Measurements from ENCODE around the gene SLC7A10.
"Not testable (repeated sequence)": the region's sequence is repeated elsewhere in the genome, so short reads cannot be mapped to it uniquely, and the experiment has no call there.

Gene SLC7A10

DNA sequence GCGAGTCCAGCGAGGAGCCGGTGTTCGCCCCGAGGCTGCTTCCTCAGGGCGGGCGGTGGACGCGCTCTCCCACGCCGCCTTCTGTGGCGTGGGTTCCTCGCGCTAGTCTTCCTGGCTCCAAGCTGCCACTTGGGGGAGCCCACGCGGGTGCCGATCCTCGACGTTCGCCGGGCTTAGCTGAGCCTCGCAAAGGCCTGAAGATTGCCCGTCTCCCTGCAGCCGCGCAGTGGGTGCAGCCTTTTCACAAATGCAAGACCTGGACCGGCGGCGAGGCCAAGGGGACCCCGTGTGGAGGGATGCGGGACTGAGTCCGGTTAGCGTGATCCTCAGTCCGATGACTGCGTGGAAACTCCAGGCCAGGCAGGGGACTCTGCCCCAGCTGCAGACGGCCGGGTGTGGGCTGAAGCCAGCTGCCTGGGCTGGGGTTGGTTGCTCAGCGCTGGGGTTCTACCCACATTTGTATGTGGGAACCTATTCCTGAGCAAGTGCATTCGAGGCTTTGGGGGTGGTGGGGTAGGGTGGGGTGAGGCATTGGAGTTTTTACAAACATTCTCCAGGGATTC lies 48.2 kb downstream of the SLC7A10 start:
- DNase-seq (ENCODE audit: low read depth, low spot score) = no peak

DNA sequence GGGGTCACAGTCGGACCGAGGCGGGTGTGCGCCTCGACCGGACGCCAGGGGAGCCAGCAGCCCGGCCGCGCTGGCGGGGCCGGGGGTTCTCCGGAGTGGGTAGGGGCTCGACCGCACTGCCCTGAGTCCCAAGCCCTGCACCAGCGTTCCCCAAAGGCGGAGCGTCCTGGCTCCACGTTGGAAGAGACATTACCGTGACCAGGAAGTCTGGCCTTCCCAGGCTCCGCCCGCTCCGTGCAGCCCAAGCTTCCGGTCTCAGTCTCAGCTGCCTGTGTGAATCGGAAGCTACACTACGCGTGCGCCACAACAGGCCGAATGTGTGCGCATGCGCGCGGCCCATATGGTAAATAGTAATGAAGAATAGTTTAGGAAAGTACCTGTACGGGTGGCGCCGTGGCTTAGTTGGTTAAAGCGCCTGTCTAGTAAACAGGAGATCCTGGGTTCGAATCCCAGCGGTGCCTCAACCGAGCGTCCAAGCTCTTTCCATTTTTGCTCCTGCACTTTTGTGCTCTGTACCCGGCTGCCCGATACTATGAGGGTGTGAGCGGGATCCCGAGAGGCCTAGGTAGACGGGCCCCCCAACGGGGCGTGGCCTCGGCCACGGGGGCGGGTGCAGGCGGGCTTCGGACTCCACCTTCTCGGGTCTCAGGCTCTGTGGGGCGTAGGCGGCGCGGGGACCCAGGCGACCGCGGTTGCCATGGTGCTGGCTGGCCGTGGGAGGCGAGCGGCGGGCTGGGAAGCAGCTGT lies 48.8 kb downstream of the SLC7A10 start:
- peak; percentile 97 for DNase-seq (ENCODE audit: low read depth, low spot score)

DNA sequence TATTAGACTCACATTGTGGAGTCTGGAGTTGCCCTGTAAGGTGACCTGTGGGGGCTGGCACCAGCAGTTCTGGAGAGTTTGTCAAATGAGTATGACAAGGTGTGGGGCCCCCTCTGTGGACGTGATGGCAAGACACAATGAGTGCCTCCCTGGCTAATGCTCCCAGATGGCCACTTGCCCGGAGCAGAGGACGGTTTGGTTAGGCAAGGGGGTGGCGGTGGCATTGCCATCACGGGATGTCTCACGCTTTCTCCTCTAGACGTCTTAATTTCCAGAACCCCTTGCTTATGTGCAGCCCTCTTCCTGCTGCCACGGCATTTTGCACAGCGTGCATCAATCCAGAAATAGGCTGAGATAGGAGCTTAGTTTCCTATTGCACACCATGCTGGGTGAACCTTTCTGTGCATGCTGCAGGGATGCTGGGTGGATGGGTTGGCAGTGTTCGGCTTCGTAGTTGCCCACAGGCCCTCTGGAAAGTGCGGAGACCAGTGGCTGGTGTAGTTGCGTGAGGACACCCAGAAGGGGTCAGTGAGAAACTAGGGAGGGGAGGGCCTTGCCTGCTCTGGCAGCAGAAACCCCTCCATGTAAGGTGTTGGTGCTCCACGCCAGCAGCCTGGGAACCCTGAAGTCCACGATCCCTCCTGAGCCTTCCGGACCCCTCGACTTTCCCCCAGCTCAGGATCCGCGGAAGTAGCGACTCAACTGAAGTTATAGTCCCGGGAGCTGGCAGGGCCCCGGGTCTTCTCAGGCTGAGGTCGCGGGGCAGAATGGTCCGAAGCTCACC lies 49.6 kb downstream of the SLC7A10 start:
- no peak for DNase-seq (ENCODE audit: low read depth, low spot score)

DNA sequence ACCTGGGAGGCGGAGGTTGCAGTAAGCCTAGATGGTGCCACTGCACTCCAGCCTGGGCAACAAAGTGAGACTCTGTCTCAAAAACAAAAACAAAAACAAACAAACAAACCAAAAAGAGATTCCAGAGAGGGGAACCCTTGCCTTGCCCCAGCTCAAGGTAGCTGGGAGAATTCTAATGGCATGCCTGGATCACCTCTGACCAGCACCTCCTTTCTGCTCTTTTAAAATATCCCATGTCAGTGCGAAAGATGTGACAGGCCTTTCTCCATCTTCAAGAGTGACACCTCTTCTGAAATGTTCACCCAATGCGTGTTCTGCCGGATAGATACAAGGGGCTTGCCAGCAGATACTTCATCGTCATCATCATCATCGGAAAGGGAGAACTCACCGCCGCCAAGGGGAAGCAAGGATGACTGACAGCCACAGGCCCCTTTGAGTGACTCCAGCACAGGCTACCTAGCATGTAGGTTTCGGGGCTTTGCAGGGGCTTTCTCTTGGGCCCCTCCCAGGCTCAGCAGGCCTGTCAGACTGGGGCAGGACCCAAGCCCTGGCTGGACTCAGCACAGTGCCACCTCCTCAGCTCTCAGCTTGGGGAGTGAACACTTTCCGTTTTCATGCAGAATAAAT lies 50.4 kb downstream of the SLC7A10 start:
- no peak for DNase-seq (ENCODE audit: low read depth, low spot score)

DNA sequence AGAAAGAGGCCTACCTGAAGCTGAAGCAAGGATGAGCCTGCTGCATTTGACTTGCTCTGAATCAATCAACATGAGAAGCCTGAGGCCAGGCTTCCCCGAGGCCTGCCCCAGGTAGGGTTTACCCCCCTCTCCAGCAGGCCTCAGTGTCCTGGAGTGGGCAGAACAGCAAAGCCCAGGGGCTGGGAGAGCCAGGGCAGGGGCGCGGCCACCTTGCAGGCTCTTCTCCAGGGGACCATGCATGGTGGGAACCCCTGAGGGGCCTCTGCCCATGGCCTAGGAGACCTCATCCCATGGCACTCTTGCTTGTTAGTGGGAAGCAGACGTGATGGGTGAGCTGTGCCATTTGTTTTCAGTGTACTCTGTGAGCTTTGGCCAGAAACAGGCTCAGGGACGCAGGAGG lies 51.5 kb downstream of the SLC7A10 start:
- no peak for DNase-seq (ENCODE audit: low read depth, low spot score)

DNA sequence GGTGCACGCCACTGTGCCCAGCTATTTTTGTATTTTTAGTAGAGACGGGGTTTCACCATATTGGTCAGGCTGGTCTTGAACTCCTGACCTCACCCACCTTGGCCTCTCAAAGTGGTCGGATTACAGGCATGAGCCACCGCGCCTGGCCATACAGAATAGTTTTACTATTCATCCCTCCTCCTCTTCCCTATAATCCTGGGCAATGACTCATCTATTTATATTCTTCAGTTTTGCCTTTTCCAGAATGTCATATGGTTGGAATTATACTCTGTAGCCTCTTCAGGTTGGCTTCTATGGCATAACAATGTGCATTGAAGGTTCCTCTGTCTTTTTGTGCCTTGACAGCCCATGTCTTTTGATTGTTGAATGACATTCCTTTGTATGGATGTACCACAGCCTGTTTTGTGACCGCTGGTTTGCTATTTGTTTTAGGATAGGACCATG lies 53.7 kb downstream of the SLC7A10 start:
- DNase-seq (ENCODE audit: low read depth, low spot score) = no peak

DNA sequence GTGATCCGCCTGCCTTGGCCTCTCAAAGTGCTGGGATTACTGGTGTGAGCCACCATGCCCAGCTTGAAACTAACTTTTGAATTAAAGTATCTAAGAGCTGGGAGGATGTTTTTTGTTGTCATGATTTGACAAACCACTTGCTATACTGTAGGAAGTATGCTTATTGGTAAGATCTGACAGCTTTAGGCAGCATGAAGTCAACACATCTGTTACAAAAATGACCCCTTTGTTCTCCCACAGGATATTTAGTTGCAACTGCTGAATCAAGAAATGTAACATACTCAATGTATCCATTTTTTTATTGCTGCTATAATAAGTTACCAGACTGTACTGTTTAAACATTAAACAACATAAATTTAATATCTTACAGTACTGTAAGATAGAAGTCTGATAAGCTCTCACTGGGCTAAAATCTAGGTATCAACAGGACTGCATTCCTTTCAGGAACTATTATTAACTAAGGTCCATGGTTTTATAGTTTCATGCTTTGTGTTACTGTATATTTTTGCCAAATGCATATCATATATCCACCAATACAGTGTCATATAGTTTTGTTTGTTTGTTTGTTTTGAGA lies 54.3 kb downstream of the SLC7A10 start:
- no peak for DNase-seq (ENCODE audit: low read depth, low spot score)

DNA sequence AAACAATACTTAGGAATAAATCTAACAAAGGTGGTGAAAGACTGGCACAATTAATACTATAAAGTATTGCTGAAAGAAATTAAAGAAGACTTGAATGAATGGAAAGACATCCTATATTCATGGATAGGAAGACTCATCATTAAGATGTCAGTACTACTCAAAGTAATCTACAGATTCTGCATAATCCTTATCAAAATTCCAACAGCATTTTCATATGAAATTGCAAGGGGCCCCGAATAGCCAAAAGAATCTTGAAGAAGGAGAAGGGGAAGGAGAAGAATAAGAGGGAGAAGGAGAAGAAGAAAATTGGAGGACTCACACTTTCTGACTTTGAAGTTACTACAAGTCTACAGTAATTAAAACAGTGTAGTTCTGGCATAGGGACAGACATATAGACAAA lies 57.1 kb downstream of the SLC7A10 start:
- no peak for DNase-seq (ENCODE audit: low read depth, low spot score)

DNA sequence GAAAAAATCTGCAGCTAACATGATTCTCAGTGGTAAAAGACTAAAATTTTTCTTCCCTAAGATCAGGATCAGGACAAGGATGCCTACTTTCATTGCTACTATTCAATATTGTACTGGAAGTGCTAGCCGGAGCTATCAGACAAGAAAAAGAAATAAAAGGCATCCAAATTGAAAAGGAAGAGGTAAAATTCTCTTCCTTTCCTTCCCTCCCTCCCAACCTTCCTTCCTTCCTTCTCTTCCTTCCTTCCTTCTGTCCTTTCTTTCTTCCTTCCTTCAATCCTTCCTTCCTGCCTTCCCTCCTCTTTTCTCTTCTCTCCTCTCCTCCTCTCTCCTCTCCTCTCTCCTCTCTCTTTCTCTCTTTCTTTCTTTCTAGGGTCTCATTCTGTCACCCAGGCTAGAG lies 58.2 kb downstream of the SLC7A10 start:
- DNase-seq (ENCODE audit: low read depth, low spot score) = no peak

DNA sequence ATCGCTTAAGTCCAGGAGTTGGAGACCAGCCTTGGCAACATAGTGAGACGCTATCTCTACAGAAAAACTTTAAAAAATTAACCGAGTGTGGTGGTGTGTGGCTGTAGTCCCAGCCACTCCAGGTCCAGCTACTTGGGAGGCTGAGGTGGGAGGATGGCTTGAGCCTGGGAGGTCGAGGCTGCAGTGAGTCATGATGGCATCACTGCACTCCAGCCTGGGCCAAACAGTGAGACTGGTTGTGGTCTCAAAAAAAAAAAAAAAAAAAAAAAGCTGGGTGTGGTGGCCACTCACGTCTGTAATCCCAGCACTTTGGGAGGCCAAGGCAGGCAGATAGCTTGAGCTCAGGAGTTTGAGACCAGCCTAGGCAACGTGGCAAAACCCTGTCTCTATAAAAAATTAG lies 59.6 kb downstream of the SLC7A10 start:
- DNase-seq (ENCODE audit: low read depth, low spot score) = not testable (repeated sequence)

DNA sequence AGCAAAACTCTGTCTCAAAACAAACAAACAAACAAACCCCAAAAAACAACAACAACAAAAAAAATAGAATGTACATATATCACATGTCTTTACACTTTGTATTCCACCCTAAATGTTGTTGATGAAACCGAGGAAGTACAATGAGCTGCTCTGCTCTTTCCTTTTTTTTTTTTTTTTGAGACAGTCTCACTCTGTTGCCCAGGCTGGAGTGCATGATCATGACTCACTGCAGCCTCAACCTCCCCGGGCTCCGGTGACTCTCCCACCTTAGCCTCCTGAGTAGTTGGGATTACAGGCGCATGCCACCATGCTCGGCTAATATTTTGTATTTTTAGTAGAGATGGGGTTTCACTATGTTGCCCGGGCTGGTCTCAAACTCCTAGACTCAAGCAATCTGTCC lies 62.2 kb downstream of the SLC7A10 start:
- DNase-seq (ENCODE audit: low read depth, low spot score) = no peak

DNA sequence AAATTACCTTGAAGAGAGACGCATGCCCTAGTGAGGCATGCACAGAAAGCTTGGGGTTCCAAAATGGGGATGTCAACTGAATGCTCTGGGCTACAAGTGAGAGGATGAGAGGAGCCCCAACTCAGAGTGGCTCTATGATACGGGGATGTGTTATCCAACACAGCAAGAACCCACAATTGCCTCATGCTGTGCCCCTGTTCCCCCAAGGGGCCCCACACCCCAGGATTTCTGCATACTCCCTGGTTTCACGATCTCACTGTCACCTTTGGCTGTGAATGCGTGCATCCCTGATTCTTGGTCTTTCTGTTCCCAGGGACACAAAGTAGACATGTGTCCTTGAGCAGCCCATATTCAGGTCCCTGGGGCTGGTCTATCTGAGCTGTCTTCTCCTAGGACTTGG lies 64.4 kb downstream of the SLC7A10 start:
- no peak for DNase-seq (ENCODE audit: low read depth, low spot score)

DNA sequence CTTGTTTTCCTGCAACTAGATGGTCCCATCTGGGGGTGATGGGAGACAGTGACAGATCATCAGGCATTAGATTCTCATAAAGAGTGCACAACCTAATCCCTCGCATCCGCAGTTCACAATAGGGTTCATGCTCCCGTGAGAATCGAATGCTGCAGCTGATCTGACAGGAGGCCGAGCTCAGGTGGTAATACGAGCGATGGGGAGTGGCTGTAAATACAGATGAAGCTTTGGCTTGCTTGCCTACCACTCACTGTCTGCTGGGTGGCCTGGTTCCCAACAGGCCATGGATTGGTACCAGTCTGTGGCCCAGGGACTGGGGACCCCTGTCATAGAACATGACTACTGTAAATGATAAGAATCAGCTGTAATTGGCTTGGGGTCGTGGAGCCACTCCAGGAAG lies 65.8 kb downstream of the SLC7A10 start:
- DNase-seq (ENCODE audit: low read depth, low spot score) = no peak

DNA sequence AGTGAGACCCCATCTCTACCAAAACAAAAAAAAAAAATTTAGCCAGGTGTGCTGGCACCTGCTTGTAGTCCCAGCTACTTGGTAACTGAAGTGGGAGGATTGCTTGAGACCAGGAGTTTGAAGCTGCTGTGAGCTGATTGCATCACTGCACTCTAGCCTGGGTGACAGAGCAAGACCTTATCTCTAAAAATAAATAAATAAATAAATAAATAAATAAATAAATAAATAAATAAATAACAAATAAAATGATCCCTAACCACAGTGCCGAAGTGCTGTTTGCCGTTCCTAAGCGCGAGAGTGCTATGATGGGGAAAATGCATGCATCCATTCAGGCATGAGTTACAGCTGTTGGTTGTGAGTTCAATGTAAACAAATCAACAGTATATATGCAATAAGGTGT lies 66.5 kb downstream of the SLC7A10 start:
- DNase-seq (ENCODE audit: low read depth, low spot score) = no peak
